Measurements from ENCODE around the gene ZNF202.
A peak's percentile ranks its signal among the peaks of the same experiment; 100 is the strongest.
"Not testable (repeated sequence)": the region's sequence is repeated elsewhere in the genome, so short reads cannot be mapped to it uniquely, and the experiment has no call there.

The ZNF202 gene

GRCh38 chr11:123741159-123742030, at the start of gene ZNF202:
Gene ZNF202, minus strand, starts transcription at chr11:123741660. Its CDS starts 10,772 bp downstream, at chr11:123730888.
- DNase-seq, result peak; percentile 25

GRCh38 chr11:123783536-123783935, 42.1 kb upstream of the ZNF202 start:
- DNase-seq, result no peak

GRCh38 chr11:123778511-123778910, 37.1 kb upstream of the ZNF202 start:
- no peak for DNase-seq

GRCh38 chr11:123775715-123776549, 34.5 kb upstream of the ZNF202 start:
- DNase-seq, result no peak

GRCh38 chr11:123775289-123775688, 33.8 kb upstream of the ZNF202 start:
- no peak for DNase-seq

GRCh38 chr11:123773959-123774358, 32.5 kb upstream of the ZNF202 start:
- DNase-seq, result no peak

- no peak for DNase-seq
Observed at GRCh38 chr11:123773026-123773425, 31.6 kb upstream of the ZNF202 start.

- DNase-seq, result no peak
Observed at GRCh38 chr11:123771664-123772063, 30.2 kb upstream of the ZNF202 start.

- no peak for DNase-seq
Observed at GRCh38 chr11:123770712-123771111, 29.3 kb upstream of the ZNF202 start.

- no peak for DNase-seq
Observed at GRCh38 chr11:123765601-123766000, 24.1 kb upstream of the ZNF202 start.

GRCh38 chr11:123762422-123762821, 21.0 kb upstream of the ZNF202 start:
- no peak for DNase-seq

GRCh38 chr11:123760894-123761293, 19.4 kb upstream of the ZNF202 start:
- no peak for DNase-seq

GRCh38 chr11:123757976-123758375, 16.5 kb upstream of the ZNF202 start:
- no peak for DNase-seq

GRCh38 chr11:123755813-123756212, 14.4 kb upstream of the ZNF202 start:
- no peak for DNase-seq

GRCh38 chr11:123755344-123755743, 13.9 kb upstream of the ZNF202 start:
- DNase-seq, result no peak

GRCh38 chr11:123754101-123754568, 12.7 kb upstream of the ZNF202 start, which contains the start of gene OR6X1:
Gene OR6X1, minus strand, starts transcription at chr11:123754518. Its CDS starts 0 bp downstream, at chr11:123754518.
- DNase-seq, result no peak

- DNase-seq, result no peak
Observed at GRCh38 chr11:123753110-123753509, 11.7 kb upstream of the ZNF202 start.

GRCh38 chr11:123751781-123752180, 10.3 kb upstream of the ZNF202 start:
- no peak for DNase-seq

- DNase-seq, result not testable (repeated sequence)
Observed at GRCh38 chr11:123748349-123748748, 6.9 kb upstream of the ZNF202 start.

GRCh38 chr11:123745764-123746451, 4.4 kb upstream of the ZNF202 start:
- no peak for DNase-seq

GRCh38 chr11:123742724-123743120, 1.3 kb upstream of the ZNF202 start:
- DNase-seq, result no peak

GRCh38 chr11:123742031-123742723, 717 bp upstream of the ZNF202 start:
- DNase-seq, result no peak

Measured in cortex of kidney (tissue), 1 donor.